Activated CD4-positive, alpha-beta T cell treated with anti-CD3 and anti-CD28 coated beads for 36 hours (primary cell): ENCODE data around the gene OLA1. TPM values are rescaled to one million over a fixed set of nuclear protein-coding genes. Genes with fewer than 3 reads are reported as not detected.
A peak's percentile ranks its signal among the peaks of the same experiment; 100 is the strongest.

Experiments
- ATAC-seq: fragments of 200-7000 bp; cut with Tn5 transposase; one replicate; pipeline ENCODE4 v1.10.0; 2021; ENCODE audit warnings: mild to moderate bottlenecking, moderate library complexity
- CTCF ChIA-PET: fragments of 350-600 bp; sonication (Branson Sonifier 250); formaldehyde crosslinking; loops from one replicate; lab custom pipeline; 2021; ENCODE audit warnings: antibody characterized with exemption; lab: Charles Lee
- POLR2A ChIA-PET: fragments of 350-600 bp; sonication (Branson Sonifier 250); formaldehyde crosslinking; loops from one replicate; lab custom pipeline; 2021; ENCODE audit warnings: antibody characterized with exemption, inconsistent platforms; lab: Charles Lee
- DNase-seq: peaks from one replicate; pipeline ENCODE4 v3.0.0-alpha.2; 2020
- H3K27ac Mint-ChIP-seq: one replicate; pipeline ENCODE4 v1.8.0; 2021; ENCODE audit warnings: mixed read lengths
- H3K27me3 Mint-ChIP-seq: one replicate; pipeline ENCODE4 v1.8.0; 2021; ENCODE audit warnings: mixed read lengths
- H3K36me3 Mint-ChIP-seq: one replicate; pipeline ENCODE4 v1.8.0; 2021; ENCODE audit warnings: low read depth, mixed read lengths
- H3K4me1 Mint-ChIP-seq: one replicate; pipeline ENCODE4 v1.8.0; 2021; ENCODE audit warnings: mixed read lengths
- H3K4me3 Mint-ChIP-seq: one replicate; pipeline ENCODE4 v1.8.0; 2021; ENCODE audit warnings: mild to moderate bottlenecking, moderate library complexity, mixed read lengths
- H3K9me3 Mint-ChIP-seq: one replicate; pipeline ENCODE4 v1.8.0; 2021; ENCODE audit warnings: low read depth, mixed read lengths
- intact Hi-C, 2 experiments: fragments of 100-400 bp; cut with DNase I in 1 of 2; cut with micrococcal nuclease in 1 of 2; formaldehyde crosslinking; loops; one replicate each; pipeline versions ENCODE4 v1.14.2 to v1.15.1; 2022 to 2024; cut with DNase I, micrococcal nuclease
- total RNA-seq, 2 experiments: library from RNA; stranded (reverse); gene quantifications; one replicate each; pipeline ENCODE4 v1.2.3, GENCODE V29; 2021

Gene OLA1
- total RNA-seq, 2 experiments from 2014 or later: 136 to 157 TPM

- ChIA-PET POLR2A (no interaction called here), CTCF (interaction anchor here (0.5 to 0.6 kb wide), 2 partner anchors 112 to 290 kb away, joined by 3 read pairs; no protein-coding TSS in a partner anchor)
- Mint-ChIP-seq H3K36me3 (no peaks in the 10 kb centered on the region), H3K27me3 (peaks cover 2% of the 10 kb centered on the region), H3K27ac (no peak overlapping the region), H3K4me3 (no peak overlapping the region), H3K9me3 (peaks cover 2% of the 10 kb centered on the region), H3K4me1 (no peaks in the 10 kb centered on the region)
- no peak for ATAC-seq
- DNase-seq: no peak
- intact Hi-C loops: no loop called here
Observed at GRCh38 chr2:174051068-174051467, 197.3 kb downstream of the OLA1 start.

- no peak overlapping the region for H3K27ac Mint-ChIP-seq
- H3K27me3 Mint-ChIP-seq: peaks cover 2% of the 10 kb centered on the region
- H3K9me3 Mint-ChIP-seq: no peaks in the 10 kb centered on the region
- intact Hi-C loops: loop anchor here in 1 of 2 experiments (10.0 kb wide), 1 partner anchor 295 kb away; no protein-coding TSS in a partner anchor
- ATAC-seq (no peak), DNase-seq (no peak)
- CTCF ChIA-PET: no interaction called here
- no peak overlapping the region for H3K4me3 Mint-ChIP-seq
- no peaks in the 10 kb centered on the region for H3K36me3 Mint-ChIP-seq
- no peaks in the 10 kb centered on the region for H3K4me1 Mint-ChIP-seq
- POLR2A ChIA-PET: no interaction called here
Observed at GRCh38 chr2:174049895-174050294, 198.4 kb downstream of the OLA1 start.

- CTCF ChIA-PET: no interaction called here
- DNase-seq (no peak), ATAC-seq (no peak)
- no peaks in the 10 kb centered on the region for H3K9me3 Mint-ChIP-seq
- intact Hi-C loops: loop anchor here in 1 of 2 experiments (10.0 kb wide), 1 partner anchor 293 kb away; no protein-coding TSS in a partner anchor
- no peaks in the 10 kb centered on the region for H3K4me1 Mint-ChIP-seq
- H3K27ac Mint-ChIP-seq: no peak overlapping the region
- peaks cover 2% of the 10 kb centered on the region for H3K27me3 Mint-ChIP-seq
- no peak overlapping the region for H3K4me3 Mint-ChIP-seq
- no peaks in the 10 kb centered on the region for H3K36me3 Mint-ChIP-seq
- POLR2A ChIA-PET: no interaction called here
Observed at GRCh38 chr2:174048243-174048642, 200.1 kb downstream of the OLA1 start.

GRCh38 chr2:174047746-174048145 is 200.6 kb downstream of the OLA1 start:
- H3K4me3 Mint-ChIP-seq: no peak overlapping the region
- no peaks in the 10 kb centered on the region for H3K9me3 Mint-ChIP-seq
- ChIA-PET CTCF (no interaction called here), POLR2A (interaction anchor here (0.6 kb wide), 1 partner anchor 26 kb away, joined by 5 read pairs; no protein-coding TSS in a partner anchor)
- no peaks in the 10 kb centered on the region for H3K36me3 Mint-ChIP-seq
- ATAC-seq (no peak), DNase-seq (no peak)
- peaks cover 2% of the 10 kb centered on the region for H3K27me3 Mint-ChIP-seq
- H3K4me1 Mint-ChIP-seq: no peaks in the 10 kb centered on the region
- H3K27ac Mint-ChIP-seq: no peak overlapping the region
- intact Hi-C loops: loop anchor here in 1 of 2 experiments (10.0 kb wide), 1 partner anchor 293 kb away; no protein-coding TSS in a partner anchor

GRCh38 chr2:174046172-174046571 is 202.2 kb downstream of the OLA1 start:
- no peaks in the 10 kb centered on the region for H3K4me1 Mint-ChIP-seq
- no peak for DNase-seq
- POLR2A ChIA-PET: no interaction called here
- ATAC-seq: no peak
- H3K27me3 Mint-ChIP-seq: peaks cover 2% of the 10 kb centered on the region
- CTCF ChIA-PET: interaction anchor here (0.6 kb wide), 1 partner anchor 59 kb away, joined by 4 read pairs; no protein-coding TSS in a partner anchor
- H3K27ac Mint-ChIP-seq: no peak overlapping the region
- intact Hi-C loops: loop anchor here in 1 of 2 experiments (10.0 kb wide), 1 partner anchor 291 kb away; no protein-coding TSS in a partner anchor
- no peak overlapping the region for H3K4me3 Mint-ChIP-seq
- H3K36me3 Mint-ChIP-seq: no peaks in the 10 kb centered on the region
- no peaks in the 10 kb centered on the region for H3K9me3 Mint-ChIP-seq

GRCh38 chr2:174044556-174044955 is 203.8 kb downstream of the OLA1 start:
- Mint-ChIP-seq H3K27me3 (peaks cover 2% of the 10 kb centered on the region), H3K27ac (no peak overlapping the region), H3K36me3 (no peaks in the 10 kb centered on the region), H3K4me1 (peaks cover 5% of the 10 kb centered on the region), H3K9me3 (no peaks in the 10 kb centered on the region), H3K4me3 (no peak overlapping the region)
- no peak for DNase-seq
- CTCF ChIA-PET: no interaction called here
- intact Hi-C loops: loop anchor here (5.0 to 10.0 kb wide), 3 partner anchors 203 to 292 kb away; partner anchors contain the start of gene OLA1 (in 1 of the 2)
- POLR2A ChIA-PET: no interaction called here
- no peak for ATAC-seq

- CTCF ChIA-PET: interaction anchor here (0.7 to 1.7 kb wide), 4 partner anchors 33 to 127 kb away, joined by 3 to 4 read pairs (median 3); no protein-coding TSS in a partner anchor
- Mint-ChIP-seq H3K4me1 (peaks cover 18% of the 10 kb centered on the region), H3K27me3 (peaks cover 5% of the 10 kb centered on the region), H3K4me3 (no peak overlapping the region), H3K36me3 (no peaks in the 10 kb centered on the region), H3K27ac (no peak overlapping the region), H3K9me3 (no peaks in the 10 kb centered on the region)
- ATAC-seq: no peak
- POLR2A ChIA-PET: no interaction called here
- intact Hi-C loops: loop anchor here (2.0 to 10.0 kb wide), 4 partner anchors 207 to 638 kb away; partner anchors contain the start of gene OLA1 (in 1 of the 2)
- no peak for DNase-seq
Observed at GRCh38 chr2:174040417-174040701, 208.0 kb downstream of the OLA1 start.

- Mint-ChIP-seq H3K36me3 (no peaks in the 10 kb centered on the region), H3K27me3 (peaks cover 5% of the 10 kb centered on the region), H3K4me1 (peaks cover 18% of the 10 kb centered on the region), H3K9me3 (no peaks in the 10 kb centered on the region), H3K4me3 (peak overlapping the region; percentile 37), H3K27ac (peak overlapping the region; percentile 93)
- DNase-seq: peak; percentile 92
- ChIA-PET POLR2A (no interaction called here), CTCF (interaction anchor here (0.7 to 1.7 kb wide), 3 partner anchors 33 to 126 kb away, joined by 3 to 4 read pairs (median 3); no protein-coding TSS in a partner anchor)
- peak; percentile 96 for ATAC-seq
- intact Hi-C loops: loop anchor here (1.0 to 10.0 kb wide), 8 partner anchors 15 to 637 kb away; partner anchors contain the start of gene OLA1 (in 1 of the 2)
Observed at GRCh38 chr2:174039551-174040416, 208.5 kb downstream of the OLA1 start.

GRCh38 chr2:174038462-174038861 is 209.9 kb downstream of the OLA1 start:
- H3K9me3 Mint-ChIP-seq: no peaks in the 10 kb centered on the region
- DNase-seq (no peak), ATAC-seq (no peak)
- intact Hi-C loops: loop anchor here (2.0 to 5.0 kb wide), 3 partner anchors 14 to 156 kb away; no protein-coding TSS in a partner anchor
- ChIA-PET CTCF (interaction anchor here (0.9 kb wide), 1 partner anchor 114 kb away, joined by 3 read pairs; no protein-coding TSS in a partner anchor), POLR2A (interaction anchor here (1.0 kb wide), 1 partner anchor 76 kb away, joined by 3 read pairs; no protein-coding TSS in a partner anchor)
- no peaks in the 10 kb centered on the region for H3K36me3 Mint-ChIP-seq
- H3K4me1 Mint-ChIP-seq: peaks cover 18% of the 10 kb centered on the region
- H3K4me3 Mint-ChIP-seq: no peak overlapping the region
- peaks cover 7% of the 10 kb centered on the region for H3K27me3 Mint-ChIP-seq
- H3K27ac Mint-ChIP-seq: peak overlapping the region; percentile 21

GRCh38 chr2:174036825-174037224 is 211.5 kb downstream of the OLA1 start:
- Mint-ChIP-seq H3K9me3 (no peaks in the 10 kb centered on the region), H3K27ac (no peak overlapping the region), H3K27me3 (peaks cover 7% of the 10 kb centered on the region), H3K4me1 (peaks cover 18% of the 10 kb centered on the region), H3K36me3 (no peaks in the 10 kb centered on the region), H3K4me3 (no peak overlapping the region)
- no peak for ATAC-seq
- DNase-seq: no peak
- POLR2A ChIA-PET: no interaction called here
- intact Hi-C loops: loop anchor here in 1 of 2 experiments (5.0 kb wide), 1 partner anchor 75 kb away; no protein-coding TSS in a partner anchor
- CTCF ChIA-PET: interaction anchor here (0.8 kb wide), 1 partner anchor 150 kb away, joined by 4 read pairs; no protein-coding TSS in a partner anchor
